Muscle of leg (tissue), 11 donors: ENCODE results near the gene SDK1. TPM values are rescaled to one million over a fixed set of nuclear protein-coding genes. Genes with fewer than 3 reads are reported as not detected.

ENCODE experiments used
- DNase-seq: peaks from one replicate; pipeline ENCODE4 v3.0.0; 2013
- H3K27ac ChIP-seq: one replicate; pipeline ENCODE4 v1.5.1; 2013; ENCODE audit warnings: mild to moderate bottlenecking, low read length, control low read depth
- H3K27me3 ChIP-seq: one replicate; pipeline ENCODE4 v1.6.1; 2013; ENCODE audit warnings: low read length; ENCODE audit not compliant: control insufficient read depth, insufficient read depth
- H3K36me3 ChIP-seq: one replicate; pipeline ENCODE4 v1.6.1; 2013; ENCODE audit warnings: low read length; ENCODE audit not compliant: control insufficient read depth, insufficient read depth
- H3K4me1 ChIP-seq: one replicate; pipeline ENCODE4 v1.6.1; 2013; ENCODE audit warnings: low read length; ENCODE audit not compliant: control insufficient read depth, insufficient read depth
- H3K4me3 ChIP-seq: one replicate; pipeline ENCODE4 v1.5.1; 2013; ENCODE audit warnings: low read length, control low read depth
- H3K9me3 ChIP-seq: replicated peaks from 2 replicates; pipeline ENCODE4 v1.6.1; 2013; ENCODE audit warnings: low read depth, low read length; ENCODE audit not compliant: control insufficient read depth
- WGBS: methylation state at CpG from one replicate; pipeline ENCODE4 v1.1.5; 2013; ENCODE audit warnings: missing lambda C conversion rate; ENCODE audit not compliant: insufficient coverage; 5-methylcytosine and 5-hydroxymethylcytosine counted together
- polyA plus RNA-seq, 8 donors: library from polyadenylated mRNA; unstranded; fragments of 120-200 nt; gene quantifications; one replicate each; pipeline versions ENCODE4 v1.2.1 to v1.2.3, GENCODE V29; 2013; ENCODE audit warnings: inconsistent platforms in 1 of 8, low replicate concordance in 1 of 8; ENCODE audit not compliant: insufficient read length in 8 of 8, insufficient read depth in 1 of 8
- total RNA-seq: library from RNA; stranded (reverse); fragments of 120-200 nt; gene quantifications from one replicate; pipeline ENCODE4 v1.2.4, GENCODE V29; 2013

Gene SDK1
- total and polyA plus RNA-seq, 9 donors: 2.3 to 6.4 (median 3.6) TPM

GRCh38 chr7:3991731-3992231, 690.7 kb downstream of the SDK1 start:
- Histone ChIP-seq H3K27me3 (no peaks in the 10 kb centered on the region), H3K4me3 (no peak overlapping the region), H3K27ac (no peak overlapping the region), H3K9me3 (no peaks in the 10 kb centered on the region), H3K36me3 (no peaks in the 10 kb centered on the region), H3K4me1 (peaks cover 14% of the 10 kb centered on the region)
- peak; percentile 43 for DNase-seq
- 54% methylated on average over 9 of the region's 9 CpGs for WGBS

- no peak for DNase-seq
- peaks cover 23% of the 10 kb centered on the region for H3K4me1 ChIP-seq
- H3K27me3 ChIP-seq: no peaks in the 10 kb centered on the region
- no peak overlapping the region for H3K4me3 ChIP-seq
- H3K36me3 ChIP-seq: no peaks in the 10 kb centered on the region
- no peak overlapping the region for H3K27ac ChIP-seq
- WGBS: 92% methylated on average over 2 of the region's 7 CpGs
- H3K9me3 ChIP-seq: no peaks in the 10 kb centered on the region
These were observed 691.8 kb downstream of the SDK1 start for GRCh38 chr7:3992841-3993240.

- Histone ChIP-seq H3K27ac (no peak overlapping the region), H3K9me3 (no peaks in the 10 kb centered on the region), H3K4me1 (peaks cover 30% of the 10 kb centered on the region), H3K27me3 (no peaks in the 10 kb centered on the region), H3K36me3 (no peaks in the 10 kb centered on the region), H3K4me3 (no peak overlapping the region)
- 100% methylated on average over 5 of the region's 5 CpGs for WGBS
- no peak for DNase-seq
These were observed 693.7 kb downstream of the SDK1 start for GRCh38 chr7:3994764-3995163.

- WGBS: 53% methylated on average over 7 of the region's 7 CpGs
- Histone ChIP-seq H3K27me3 (no peaks in the 10 kb centered on the region), H3K9me3 (no peaks in the 10 kb centered on the region), H3K27ac (no peak overlapping the region), H3K4me1 (peaks cover 33% of the 10 kb centered on the region), H3K36me3 (no peaks in the 10 kb centered on the region), H3K4me3 (no peak overlapping the region)
- no peak for DNase-seq
These were observed 694.1 kb downstream of the SDK1 start for GRCh38 chr7:3995187-3995586.

GRCh38 chr7:3998060-3998459, 697.0 kb downstream of the SDK1 start:
- peak; percentile 76 for DNase-seq
- no peaks in the 10 kb centered on the region for H3K9me3 ChIP-seq
- no peaks in the 10 kb centered on the region for H3K27me3 ChIP-seq
- H3K4me3 ChIP-seq: no peak overlapping the region
- peak overlapping the region; percentile 65 for H3K27ac ChIP-seq
- WGBS: 78% methylated on average over 7 of the region's 11 CpGs
- H3K4me1 ChIP-seq: peaks cover 19% of the 10 kb centered on the region
- H3K36me3 ChIP-seq: no peaks in the 10 kb centered on the region

- H3K36me3 ChIP-seq: no peaks in the 10 kb centered on the region
- no peak overlapping the region for H3K4me3 ChIP-seq
- no peaks in the 10 kb centered on the region for H3K9me3 ChIP-seq
- no peak overlapping the region for H3K27ac ChIP-seq
- no peaks in the 10 kb centered on the region for H3K27me3 ChIP-seq
- WGBS: 46% methylated on average over 8 of the region's 8 CpGs
- H3K4me1 ChIP-seq: peaks cover 19% of the 10 kb centered on the region
- DNase-seq: no peak
These were observed 699.1 kb downstream of the SDK1 start for GRCh38 chr7:4000139-4000538.

GRCh38 chr7:4000934-4001333, 699.9 kb downstream of the SDK1 start:
- Histone ChIP-seq H3K27me3 (no peaks in the 10 kb centered on the region), H3K36me3 (no peaks in the 10 kb centered on the region), H3K4me3 (no peak overlapping the region), H3K27ac (no peak overlapping the region), H3K4me1 (peaks cover 19% of the 10 kb centered on the region), H3K9me3 (no peaks in the 10 kb centered on the region)
- 75% methylated on average over 8 of the region's 8 CpGs for WGBS
- DNase-seq: no peak

- 88% methylated on average over 2 of the region's 4 CpGs for WGBS
- no peak overlapping the region for H3K27ac ChIP-seq
- no peak for DNase-seq
- no peaks in the 10 kb centered on the region for H3K36me3 ChIP-seq
- H3K27me3 ChIP-seq: no peaks in the 10 kb centered on the region
- no peaks in the 10 kb centered on the region for H3K9me3 ChIP-seq
- no peak overlapping the region for H3K4me3 ChIP-seq
- H3K4me1 ChIP-seq: peaks cover 22% of the 10 kb centered on the region
These were observed 700.7 kb downstream of the SDK1 start for GRCh38 chr7:4001742-4002141.

GRCh38 chr7:4003503-4003902, 702.5 kb downstream of the SDK1 start:
- Histone ChIP-seq H3K4me1 (peaks cover 18% of the 10 kb centered on the region), H3K27ac (no peak overlapping the region), H3K36me3 (no peaks in the 10 kb centered on the region), H3K9me3 (no peaks in the 10 kb centered on the region), H3K27me3 (no peaks in the 10 kb centered on the region), H3K4me3 (no peak overlapping the region)
- WGBS: 92% methylated on average over 3 of the region's 9 CpGs
- no peak for DNase-seq

- Histone ChIP-seq H3K27me3 (peaks cover 3% of the 10 kb centered on the region), H3K36me3 (no peaks in the 10 kb centered on the region), H3K27ac (no peak overlapping the region), H3K4me3 (no peak overlapping the region), H3K9me3 (no peaks in the 10 kb centered on the region), H3K4me1 (peaks cover 39% of the 10 kb centered on the region)
- DNase-seq: no peak
- 54% methylated on average over 10 of the region's 11 CpGs for whole genome bisulfite sequencing
These were observed 705.6 kb downstream of the SDK1 start for GRCh38 chr7:4006687-4007086.
